Caki2 (cell line): Measurements from ENCODE around the gene AADAC. TPM values are rescaled to one million over a fixed set of nuclear protein-coding genes. Genes with fewer than 3 reads are reported as not detected.
"Not testable (repeated sequence)": the region's sequence is repeated elsewhere in the genome, so short reads cannot be mapped to it uniquely, and the experiment has no call there.

Experiments
- DNase-seq: peaks from one replicate; pipeline ENCODE4 v3.0.0-alpha.2; 2015; ENCODE audit warnings: low read depth
- in situ Hi-C: cut with HindIII; loops from 2 replicates; pipeline ENCODE4 v1.10.0; 2016; ENCODE audit warnings: low sequenced_read_pairs, low pct_unique_long_range_greater_than_20kb, mixed read lengths
- total RNA-seq: library from RNA; depleted of rRNA; stranded (reverse); fragments of >200 nt; shearing (Covaris generic); gene quantifications from 2 replicates; pipeline ENCODE4 v1.2.3, GENCODE V29; 2014; ENCODE audit warnings: low replicate concordance

AADAC gene
- total RNA-seq, 1 experiment from 2014 or later: not detected

GRCh38 chr3:151839313-151839631 is 25.4 kb downstream of the AADAC start:
- DNase-seq: no peak
- in situ Hi-C loops: no loop called here

- in situ Hi-C loops: no loop called here
- no peak for DNase-seq
Observed at GRCh38 chr3:151841801-151842200, 27.9 kb downstream of the AADAC start.

- in situ Hi-C loops: no loop called here
- no peak for DNase-seq
Observed at GRCh38 chr3:151843275-151843674, 29.4 kb downstream of the AADAC start.

GRCh38 chr3:151845306-151845905 is 31.5 kb downstream of the AADAC start:
- in situ Hi-C loops: no loop called here
- no peak for DNase-seq

GRCh38 chr3:151850065-151850464 is 36.1 kb downstream of the AADAC start:
- DNase-seq, in situ Hi-C loops: not testable (repeated sequence)

GRCh38 chr3:151852074-151852811 is 38.3 kb downstream of the AADAC start:
- no peak for DNase-seq
- in situ Hi-C loops: no loop called here

- in situ Hi-C loops: no loop called here
- DNase-seq: no peak
Observed at GRCh38 chr3:151856118-151856517, 42.2 kb downstream of the AADAC start.

- in situ Hi-C loops: no loop called here
- DNase-seq: no peak
Observed at GRCh38 chr3:151856641-151857040, 42.7 kb downstream of the AADAC start.

- peak; percentile 12 for DNase-seq
- in situ Hi-C loops: no loop called here
Observed at GRCh38 chr3:151859233-151859673, 45.3 kb downstream of the AADAC start.

GRCh38 chr3:151859905-151860304 is 46.0 kb downstream of the AADAC start:
- DNase-seq: peak; percentile 48
- in situ Hi-C loops: no loop called here

- no peak for DNase-seq
- in situ Hi-C loops: no loop called here
Observed at GRCh38 chr3:151863611-151864010, 49.7 kb downstream of the AADAC start.

- in situ Hi-C loops: no loop called here
- DNase-seq: peak; percentile 33
Observed at GRCh38 chr3:151864423-151865101, 50.6 kb downstream of the AADAC start.

- no peak for DNase-seq
- in situ Hi-C loops: no loop called here
Observed at GRCh38 chr3:151866711-151867410, 52.9 kb downstream of the AADAC start.

GRCh38 chr3:151867666-151868065 is 53.8 kb downstream of the AADAC start:
- DNase-seq: no peak
- in situ Hi-C loops: no loop called here

GRCh38 chr3:151869181-151869580 is 55.3 kb downstream of the AADAC start:
- no peak for DNase-seq
- in situ Hi-C loops: no loop called here

GRCh38 chr3:151871639-151872468 is 57.9 kb downstream of the AADAC start:
- in situ Hi-C loops: no loop called here
- DNase-seq: no peak

GRCh38 chr3:151873398-151873797 is 59.5 kb downstream of the AADAC start, which contains the start of gene SUCNR1:
TSS of gene SUCNR1 (plus strand) at chr3:151873643. CDS start at chr3:151879893, 6,250 bp downstream.
- in situ Hi-C loops: no loop called here

GRCh38 chr3:151874079-151874478 is 60.2 kb downstream of the AADAC start:
- in situ Hi-C loops, DNase-seq: not testable (repeated sequence)

More at GRCh38 chr3:151873398-151873797, 59.5 kb downstream of the AADAC start, which contains the start of gene SUCNR1:
- no peak for DNase-seq
